ENCODE results near the gene JPT1. TPM values are rescaled to one million over a fixed set of nuclear protein-coding genes. Genes with fewer than 3 reads are reported as not detected.
"Not testable (repeated sequence)": the region's sequence is repeated elsewhere in the genome, so short reads cannot be mapped to it uniquely, and the experiment has no call there.

Gene JPT1
- total RNA-seq, 1 experiment from 2014 or later, result 340 TPM

DNA sequence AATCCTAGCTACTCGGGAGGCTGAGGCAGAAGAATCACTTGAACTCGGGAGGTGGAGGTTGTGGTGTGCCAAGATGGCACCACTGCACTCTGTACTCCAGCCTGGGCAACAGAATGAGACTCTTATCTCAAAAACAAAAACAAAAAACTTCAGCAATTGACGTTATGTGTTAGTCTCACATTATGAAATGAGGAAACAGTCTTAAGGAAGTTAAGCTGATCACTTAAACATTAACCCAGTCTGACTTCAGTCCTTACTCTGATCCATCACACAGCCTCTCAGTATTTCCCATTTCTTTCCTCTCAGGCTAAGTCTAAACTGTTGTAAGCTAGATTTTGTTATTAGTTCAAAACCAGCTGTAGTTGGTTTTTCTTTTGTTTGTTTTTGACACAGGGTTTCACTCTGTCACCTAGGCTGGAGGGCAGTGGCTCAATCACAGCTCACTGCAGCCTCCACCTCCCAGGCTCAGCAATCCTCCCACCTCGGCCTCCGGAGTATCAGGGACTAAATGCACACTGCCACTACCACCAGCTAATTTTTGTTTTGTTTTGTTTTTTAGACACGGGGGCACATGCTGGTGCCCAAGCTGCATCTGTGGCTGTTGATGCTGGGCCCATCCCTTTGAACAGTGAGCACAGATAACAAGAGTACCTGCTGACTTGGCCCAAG lies 6.3 kb downstream of the JPT1 start:
- Histone ChIP-seq H3K27ac (no peak overlapping the region), H3K36me3 (peaks cover 75% of the 10 kb centered on the region), H3K4me1 (replicated peaks) (peaks cover 8% of the 10 kb centered on the region), H3K27me3 (replicated peaks) (no peaks in the 10 kb centered on the region), H3K4me3 (no peak overlapping the region), H3K9me3 (replicated peaks) (no peaks in the 10 kb centered on the region)
- DNase-seq (ENCODE audit: low read depth in 1 of 2, low spot score in 2 of 2), result no peak

DNA sequence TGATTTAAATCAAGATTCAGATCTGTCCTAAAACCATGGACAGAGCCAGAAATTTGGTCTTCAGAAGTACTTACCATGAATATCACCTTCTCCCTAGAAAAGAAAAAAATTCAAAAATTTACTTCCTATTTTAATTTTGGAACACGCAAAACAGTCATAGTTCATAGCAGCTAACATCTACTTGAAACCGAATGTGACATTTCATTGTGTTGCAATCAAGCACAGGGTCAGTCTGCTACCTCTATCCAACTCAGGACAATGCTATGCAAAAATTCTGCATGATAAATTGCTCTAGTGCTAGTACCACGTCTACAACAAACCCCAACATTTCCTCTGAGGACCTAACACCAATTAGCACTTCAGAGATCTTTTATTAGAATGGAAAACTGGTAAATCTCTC lies 7.7 kb downstream of the JPT1 start:
- H3K4me1 ChIP-seq (replicated peaks), result no peaks in the 10 kb centered on the region
- H3K9me3 ChIP-seq (replicated peaks), result no peaks in the 10 kb centered on the region
- H3K27ac ChIP-seq, result no peak overlapping the region
- H3K36me3 ChIP-seq, result peaks cover 81% of the 10 kb centered on the region
- H3K27me3 ChIP-seq (replicated peaks), result no peaks in the 10 kb centered on the region
- DNase-seq (ENCODE audit: low read depth in 1 of 2, low spot score in 2 of 2), result no peak
- H3K4me3 ChIP-seq, result no peak overlapping the region

DNA sequence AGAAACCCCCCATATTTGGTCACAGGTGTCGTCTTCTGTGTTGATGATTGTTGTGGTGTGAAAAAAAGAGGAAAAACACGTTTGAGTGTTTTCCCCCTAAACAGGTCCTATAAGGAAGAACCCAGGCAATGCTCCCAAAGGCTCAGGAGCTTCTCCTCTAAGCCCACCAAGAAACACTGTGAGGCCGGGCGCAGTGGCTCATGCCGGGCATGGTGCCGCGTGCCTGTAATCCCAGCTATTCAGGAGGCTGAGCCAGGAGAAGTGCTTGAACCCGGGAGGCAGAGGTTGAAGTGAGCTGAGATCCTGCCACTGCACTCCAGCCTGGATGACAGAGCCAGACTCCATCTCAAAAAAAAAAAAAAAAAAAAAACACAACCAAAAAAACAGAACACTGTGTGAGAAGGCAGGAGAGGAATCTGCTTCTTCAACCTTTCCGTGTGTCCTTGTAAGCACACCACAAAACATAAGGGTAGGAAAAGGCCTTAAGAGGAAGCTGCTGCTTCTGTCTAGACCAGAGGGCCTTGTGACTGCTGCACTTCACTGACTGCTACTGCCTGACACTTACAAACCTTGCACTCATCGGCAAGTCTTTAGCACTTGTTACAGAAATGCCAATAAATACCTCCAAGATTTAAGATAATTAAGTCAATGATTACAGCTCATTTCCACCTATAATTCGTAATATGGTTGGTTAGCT lies 9.3 kb downstream of the JPT1 start:
- peaks cover 97% of the 10 kb centered on the region for H3K36me3 ChIP-seq

DNA sequence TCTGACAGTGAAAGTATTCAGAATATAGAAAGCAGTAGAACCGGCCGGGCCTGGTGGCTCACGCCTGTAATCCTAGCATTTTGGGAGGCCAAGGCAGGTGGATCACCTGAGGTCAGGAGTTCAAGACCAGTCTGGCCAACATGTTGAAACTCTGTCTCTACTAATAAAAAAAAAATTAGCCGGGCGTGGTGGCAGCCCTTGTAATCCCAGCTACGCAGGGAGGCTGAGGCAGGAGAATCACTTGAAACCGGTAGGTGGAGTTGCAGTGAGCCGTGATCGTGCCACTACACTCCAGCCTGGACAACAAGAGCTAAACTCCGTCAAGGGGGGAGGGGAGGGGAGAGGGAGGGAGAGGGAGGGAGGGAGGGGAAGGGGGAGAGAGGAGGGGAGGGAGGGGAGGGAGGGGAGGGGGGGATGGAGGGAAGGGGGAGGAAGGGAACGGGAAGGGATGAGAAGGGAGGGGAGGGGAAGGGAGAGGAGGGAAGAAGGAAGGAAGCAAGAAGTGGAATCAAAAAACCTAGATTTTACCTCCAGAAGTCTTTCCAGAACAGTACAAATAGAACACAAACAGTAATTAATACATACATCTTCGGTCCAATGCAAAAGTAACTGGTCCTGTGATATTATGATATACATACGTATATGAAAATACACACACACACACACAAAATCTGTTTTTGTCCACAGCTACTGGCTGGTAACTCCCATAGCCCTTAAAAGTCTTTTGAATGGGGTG lies 11.9 kb downstream of the JPT1 start:
- DNase-seq (ENCODE audit: low read depth in 1 of 2, low spot score in 2 of 2), result no peak
- Histone ChIP-seq H3K36me3 (peaks cover 95% of the 10 kb centered on the region), H3K9me3 (replicated peaks) (no peaks in the 10 kb centered on the region), H3K27ac (no peak overlapping the region), H3K4me1 (replicated peaks) (no peaks in the 10 kb centered on the region), H3K27me3 (replicated peaks) (no peaks in the 10 kb centered on the region), H3K4me3 (no peak overlapping the region)

More for the DNA sequence above, 9.3 kb downstream of the JPT1 start:
- no peaks in the 10 kb centered on the region for H3K9me3 ChIP-seq (replicated peaks)
- H3K27me3 ChIP-seq (replicated peaks), result no peaks in the 10 kb centered on the region
- no peak overlapping the region for H3K4me3 ChIP-seq
- DNase-seq (ENCODE audit: low read depth in 1 of 2, low spot score in 2 of 2), result no peak
- no peak overlapping the region for H3K27ac ChIP-seq
- no peaks in the 10 kb centered on the region for H3K4me1 ChIP-seq (replicated peaks)

DNA sequence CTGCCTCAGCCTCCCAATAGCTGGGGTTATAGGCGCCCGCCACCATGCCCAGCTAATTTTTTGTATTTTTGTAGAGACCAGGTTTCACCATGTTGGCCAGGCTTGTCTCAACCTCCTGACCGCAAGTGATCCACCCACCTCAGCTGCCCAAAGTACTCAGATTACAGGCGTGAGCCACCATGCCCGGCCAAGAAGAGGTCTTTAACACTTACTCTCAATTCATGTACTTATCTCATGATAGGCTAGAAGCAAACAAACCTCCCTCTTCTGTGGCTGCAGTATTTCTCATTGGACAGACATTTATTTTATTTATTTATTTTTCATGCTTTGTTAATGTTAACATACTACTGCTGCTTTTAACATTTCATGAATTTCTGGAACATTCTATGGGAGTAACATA lies 15.8 kb downstream of the JPT1 start:
- Histone ChIP-seq H3K4me3 (no peak overlapping the region), H3K27me3 (replicated peaks) (no peaks in the 10 kb centered on the region), H3K9me3 (replicated peaks) (no peaks in the 10 kb centered on the region), H3K27ac (no peak overlapping the region), H3K36me3 (peaks cover 87% of the 10 kb centered on the region), H3K4me1 (replicated peaks) (no peaks in the 10 kb centered on the region)
- DNase-seq (ENCODE audit: low read depth in 1 of 2, low spot score in 2 of 2), result no peak

DNA sequence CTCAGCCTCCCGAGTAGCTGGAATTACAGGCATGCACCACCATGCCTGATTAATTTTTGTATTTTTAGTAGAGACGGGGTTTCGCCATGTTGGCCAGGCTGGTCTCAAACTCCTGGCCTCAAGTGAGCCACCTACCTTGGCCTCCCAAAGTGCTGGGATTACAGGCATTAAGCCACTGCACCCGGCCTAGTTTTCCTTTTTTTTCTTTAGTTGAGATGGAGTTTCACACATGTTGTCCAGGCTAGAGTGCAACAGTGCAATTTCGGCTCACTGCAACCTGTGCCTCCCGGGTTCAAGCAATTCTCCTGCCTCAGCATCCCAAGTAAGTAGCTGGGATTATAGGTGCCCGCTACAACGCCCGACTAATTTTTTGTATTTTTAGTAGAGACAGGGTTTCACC lies 16.6 kb downstream of the JPT1 start:
- H3K27ac ChIP-seq; H3K4me3 ChIP-seq; H3K27me3 ChIP-seq (replicated peaks); H3K9me3 ChIP-seq (replicated peaks); DNase-seq (ENCODE audit: low read depth in 1 of 2, low spot score in 2 of 2); H3K4me1 ChIP-seq (replicated peaks): not testable (repeated sequence)
- peaks cover 80% of the 10 kb centered on the region for H3K36me3 ChIP-seq

DNA sequence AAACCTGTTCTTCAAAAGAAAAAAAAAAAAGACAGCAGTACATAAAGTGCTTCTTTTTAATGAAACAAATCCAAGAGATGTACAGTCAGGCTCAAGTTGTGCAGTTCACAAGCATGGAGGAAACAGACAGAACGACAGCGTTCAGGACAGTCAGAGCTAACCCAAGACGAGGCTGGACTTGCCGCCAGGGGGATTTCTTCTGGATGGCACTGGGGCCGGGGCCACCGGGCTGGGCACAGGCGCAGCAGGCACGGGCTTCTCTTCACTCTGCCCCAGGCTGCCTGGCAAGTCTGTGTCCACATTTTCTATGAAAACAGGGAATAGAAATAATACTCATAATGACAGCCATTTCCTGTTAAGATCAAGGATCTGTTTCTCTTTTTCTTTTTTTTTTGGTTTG lies 18.4 kb downstream of the JPT1 start:
- H3K9me3 ChIP-seq (replicated peaks), result no peaks in the 10 kb centered on the region
- H3K36me3 ChIP-seq, result peaks cover 77% of the 10 kb centered on the region
- peaks cover 13% of the 10 kb centered on the region for H3K4me1 ChIP-seq (replicated peaks)
- no peak overlapping the region for H3K27ac ChIP-seq
- H3K4me3 ChIP-seq, result no peak overlapping the region
- no peaks in the 10 kb centered on the region for H3K27me3 ChIP-seq (replicated peaks)
- DNase-seq (ENCODE audit: low read depth in 1 of 2, low spot score in 2 of 2), result no peak

DNA sequence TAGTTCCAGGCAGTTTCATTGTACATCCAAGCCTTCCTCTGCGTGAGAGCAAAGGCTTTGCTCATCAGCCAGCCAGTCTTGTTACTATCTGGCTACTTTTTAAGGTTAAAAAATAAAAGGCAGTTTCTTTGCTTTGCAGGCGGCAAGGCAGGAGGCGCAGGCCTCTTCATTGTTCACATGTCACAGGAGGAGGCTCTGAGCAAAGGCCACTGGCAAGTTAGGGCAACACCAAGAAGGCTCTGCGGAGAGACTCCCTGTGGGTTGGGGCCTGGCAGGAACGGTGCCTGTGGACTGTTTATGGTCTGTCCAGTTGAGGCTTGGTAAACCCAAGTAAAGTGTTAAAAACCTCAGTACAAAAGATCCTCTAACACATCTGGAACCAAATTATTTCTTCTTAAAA lies 18.9 kb downstream of the JPT1 start:
- H3K36me3 ChIP-seq, result peaks cover 77% of the 10 kb centered on the region
- DNase-seq (ENCODE audit: low read depth in 1 of 2, low spot score in 2 of 2), result no peak

DNA sequence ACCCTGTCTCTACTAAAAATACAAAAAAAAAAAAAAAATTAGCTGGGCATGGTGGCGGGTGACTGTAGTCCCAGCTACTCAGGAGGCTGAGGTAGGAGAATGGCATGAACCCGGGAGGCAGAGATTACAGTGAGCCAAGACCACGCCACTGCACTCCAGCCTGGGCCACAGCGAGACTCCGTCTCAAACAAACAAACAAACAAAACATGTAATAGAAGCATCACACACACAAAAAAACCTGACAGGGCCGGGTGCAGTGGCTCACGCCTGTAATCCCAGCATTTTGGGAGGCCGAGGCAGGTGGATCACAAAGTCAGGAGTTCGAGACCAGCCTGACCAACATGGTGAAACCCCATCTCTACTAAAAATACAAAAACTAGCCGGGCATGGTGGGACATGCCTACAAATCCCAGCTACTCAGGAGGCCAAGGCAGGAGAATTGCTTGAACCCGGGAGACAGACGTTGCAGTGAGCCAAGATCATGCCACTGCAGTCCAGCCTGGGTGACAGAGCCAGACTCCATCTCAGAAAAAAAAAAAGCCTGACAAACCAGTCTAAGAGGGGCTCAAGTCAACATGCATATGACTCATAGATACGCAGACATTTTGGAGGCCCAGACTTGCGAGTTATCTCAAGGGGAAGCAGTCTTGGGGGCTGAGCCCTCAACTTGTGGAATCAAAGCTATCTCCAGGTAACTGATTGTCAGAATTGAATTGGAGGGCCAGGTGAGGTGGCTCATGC lies 20.5 kb downstream of the JPT1 start:
- not testable (repeated sequence) for DNase-seq (ENCODE audit: low read depth in 1 of 2, low spot score in 2 of 2); H3K27ac ChIP-seq

More for the DNA sequence above, 18.9 kb downstream of the JPT1 start:
- Histone ChIP-seq H3K9me3 (replicated peaks) (no peaks in the 10 kb centered on the region), H3K4me3 (no peak overlapping the region), H3K27me3 (replicated peaks) (no peaks in the 10 kb centered on the region), H3K27ac (no peak overlapping the region), H3K4me1 (replicated peaks) (peaks cover 16% of the 10 kb centered on the region)

DNA sequence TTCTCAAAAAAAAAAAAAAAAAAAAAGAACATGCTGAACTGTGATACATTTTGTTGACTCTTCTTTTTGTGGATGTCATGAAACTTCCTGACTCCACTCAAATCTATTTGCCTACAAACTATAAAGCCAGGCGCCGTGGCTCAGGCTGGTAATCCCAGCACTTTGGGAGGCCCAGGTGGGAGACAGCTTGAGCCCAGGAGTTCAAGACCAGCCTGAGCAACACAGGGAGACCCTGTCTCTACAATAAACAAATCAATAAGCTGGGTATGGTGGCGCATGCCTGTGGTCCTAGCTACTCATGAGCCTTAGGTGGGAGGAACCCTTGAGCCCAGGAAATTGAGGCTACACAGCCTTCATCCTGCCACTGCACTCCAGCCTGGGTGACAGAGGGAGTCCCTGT lies 21.3 kb downstream of the JPT1 start:
- Histone ChIP-seq H3K36me3 (peaks cover 74% of the 10 kb centered on the region), H3K4me3 (no peak overlapping the region), H3K27ac (no peak overlapping the region), H3K4me1 (replicated peaks) (peaks cover 22% of the 10 kb centered on the region), H3K27me3 (replicated peaks) (no peaks in the 10 kb centered on the region), H3K9me3 (replicated peaks) (no peaks in the 10 kb centered on the region)
- DNase-seq (ENCODE audit: low read depth in 1 of 2, low spot score in 2 of 2), result no peak

More for the DNA sequence above, 20.5 kb downstream of the JPT1 start:
- peaks cover 22% of the 10 kb centered on the region for H3K4me1 ChIP-seq (replicated peaks)
- H3K27me3 ChIP-seq (replicated peaks); H3K4me3 ChIP-seq; H3K9me3 ChIP-seq (replicated peaks): not testable (repeated sequence)
- peaks cover 77% of the 10 kb centered on the region for H3K36me3 ChIP-seq

DNA sequence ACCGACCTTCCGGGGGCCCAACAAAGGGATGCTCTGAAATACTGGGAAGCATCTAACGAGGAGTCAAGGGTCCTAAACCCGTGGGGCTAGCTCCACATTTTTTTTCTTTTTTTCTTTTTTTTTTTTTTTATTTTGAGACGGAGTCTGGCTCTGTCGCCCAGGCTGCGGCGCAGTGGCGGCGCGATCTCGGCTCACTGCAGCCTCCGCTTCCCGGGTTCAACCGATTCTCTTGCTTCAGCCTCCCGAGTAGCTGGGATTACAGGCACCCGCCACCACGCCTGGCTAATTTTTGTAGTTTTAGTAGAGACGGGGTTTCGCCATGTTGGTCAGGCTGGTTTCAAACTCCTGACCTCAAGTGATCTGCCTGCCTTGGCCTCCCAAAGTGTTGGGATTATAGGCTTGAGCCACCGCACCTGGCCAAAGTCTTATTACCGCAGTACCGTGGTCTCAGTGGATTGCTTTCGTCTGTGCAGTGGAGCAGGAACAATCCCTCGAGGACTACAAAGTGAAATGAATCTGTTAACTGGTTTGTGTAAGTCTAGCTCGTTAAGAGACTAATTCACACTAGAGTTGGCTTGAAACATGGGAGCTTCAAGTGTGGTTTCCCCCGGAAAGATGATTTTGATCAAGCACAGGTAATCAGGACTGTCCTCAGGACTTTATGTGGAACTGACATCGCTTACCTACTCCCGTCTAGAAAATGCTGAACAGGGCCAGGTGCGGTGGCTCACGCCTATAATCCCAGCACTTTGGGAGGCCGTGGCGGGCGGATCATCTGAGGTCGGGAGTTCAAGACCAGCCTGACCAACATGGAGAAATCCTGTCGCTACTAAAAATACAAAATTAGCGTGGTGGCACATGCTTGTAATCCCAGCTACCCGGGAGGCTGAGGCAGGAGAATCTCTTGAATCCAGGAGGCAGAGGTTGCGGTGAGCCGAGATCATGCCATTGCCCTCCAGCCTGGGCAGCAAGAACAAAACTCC lies 22.0 kb downstream of the JPT1 start:
- DNase-seq (ENCODE audit: low read depth in 1 of 2, low spot score in 2 of 2); H3K27me3 ChIP-seq (replicated peaks); H3K9me3 ChIP-seq (replicated peaks): not testable (repeated sequence)
- Histone ChIP-seq H3K4me3 (peak overlapping the region; percentile 80), H3K4me1 (replicated peaks) (peaks cover 22% of the 10 kb centered on the region), H3K27ac (peak overlapping the region; percentile 71), H3K36me3 (peaks cover 72% of the 10 kb centered on the region)

DNA sequence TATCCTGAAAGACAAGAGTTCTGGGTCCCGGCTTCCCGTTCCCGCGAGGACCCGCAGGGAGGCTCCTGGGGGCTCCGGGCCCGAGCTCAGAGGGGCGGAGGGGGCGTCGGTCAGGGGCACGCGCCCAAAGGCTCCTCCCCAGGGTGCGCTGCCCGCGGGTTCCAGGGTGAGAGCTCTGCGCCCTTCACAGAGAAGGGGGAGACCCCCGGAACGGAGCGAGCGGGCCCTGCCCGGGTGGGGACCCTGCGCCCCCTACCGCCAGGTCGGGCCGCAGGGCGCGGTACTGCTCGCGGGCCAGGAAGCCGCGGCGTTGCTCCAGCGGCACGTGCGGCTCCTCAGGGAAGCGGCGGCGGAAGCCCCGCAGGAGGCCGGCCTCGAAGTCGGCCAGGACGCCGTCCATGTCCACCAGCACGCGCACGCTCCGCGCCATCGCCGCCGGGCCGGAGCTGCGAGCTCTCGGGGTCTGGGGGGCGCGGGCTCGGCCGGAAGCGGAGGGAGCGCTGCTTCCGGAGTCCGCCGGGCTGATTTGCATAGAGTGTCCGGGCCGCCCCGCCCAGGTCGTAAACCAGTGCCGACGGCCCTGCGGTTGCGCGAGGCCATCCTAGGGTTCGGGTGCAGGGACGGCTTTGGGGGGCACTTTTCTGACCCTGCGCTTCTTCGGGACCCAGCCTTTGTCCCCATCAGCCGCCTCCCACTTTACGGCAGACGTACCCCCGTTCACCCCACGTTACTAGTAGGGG lies 22.9 kb downstream of the JPT1 start, which contains the start of gene NT5C:
NT5C (minus strand) TSS at position 465 of the 740 bp plus-strand sequence; CDS start at position 430, 35 bp downstream.
- H3K27ac ChIP-seq, result peak within 1 kb of the TSS; percentile 71
- H3K27me3 ChIP-seq (replicated peaks), result no peaks in the 10 kb centered on the region
- peak; percentile 91 to 96 for DNase-seq (ENCODE audit: low read depth in 1 of 2, low spot score in 2 of 2)
- H3K9me3 ChIP-seq (replicated peaks), result no peaks in the 10 kb centered on the region
- peaks cover 66% of the 10 kb centered on the region for H3K36me3 ChIP-seq
- peak within 1 kb of the TSS; percentile 80 for H3K4me3 ChIP-seq
- H3K4me1 ChIP-seq (replicated peaks), result peaks cover 22% of the 10 kb centered on the region

Measured in SJSA1 (cell line).